GM21360 (cell line): Measurements from ENCODE around the gene RING1.

Source experiments
- ATAC-seq: cut with Tn5 transposase; IDR thresholded peaks from one replicate; pipeline ENCODE4 v1.9.1; 2021; ENCODE audit warnings: mild to moderate bottlenecking, moderate library complexity; ENCODE audit not compliant: unreplicated experiment

Gene RING1

GRCh38 chr6:33208091-33208967, at the start of gene RING1:
Gene RING1, plus strand, starts transcription at chr6:33208500. Its CDS starts 323 bp downstream, at chr6:33208823.
- ATAC-seq = no peak

- no peak for ATAC-seq
Observed at GRCh38 chr6:33160096-33160495, 48.2 kb upstream of the RING1 start.

- no peak for ATAC-seq
Observed at GRCh38 chr6:33160728-33161344, 47.5 kb upstream of the RING1 start.

GRCh38 chr6:33161354-33162331, 46.7 kb upstream of the RING1 start:
- ATAC-seq = peak; percentile 59

GRCh38 chr6:33163540-33163939, 44.8 kb upstream of the RING1 start:
- ATAC-seq = no peak

GRCh38 chr6:33164176-33164575, 44.1 kb upstream of the RING1 start:
- ATAC-seq = no peak

GRCh38 chr6:33164665-33165373, 43.5 kb upstream of the RING1 start:
- ATAC-seq = no peak

- ATAC-seq = no peak
Observed at GRCh38 chr6:33165581-33166258, 42.6 kb upstream of the RING1 start.

- ATAC-seq = no peak
Observed at GRCh38 chr6:33166363-33166762, 41.9 kb upstream of the RING1 start.

GRCh38 chr6:33166811-33167210, 41.5 kb upstream of the RING1 start:
- no peak for ATAC-seq

GRCh38 chr6:33167374-33168283, 40.7 kb upstream of the RING1 start:
- ATAC-seq = no peak

- ATAC-seq = no peak
Observed at GRCh38 chr6:33168284-33168601, 40.1 kb upstream of the RING1 start.

GRCh38 chr6:33168639-33169038, 39.7 kb upstream of the RING1 start:
- no peak for ATAC-seq

GRCh38 chr6:33169291-33170175, 38.8 kb upstream of the RING1 start:
- ATAC-seq = no peak

GRCh38 chr6:33170176-33171015, 37.9 kb upstream of the RING1 start:
- no peak for ATAC-seq

- ATAC-seq = no peak
Observed at GRCh38 chr6:33171016-33171879, 37.1 kb upstream of the RING1 start.
